ENCODE measurements around the gene TMEM256.

The TMEM256 gene

GRCh38 chr17:7408252-7408727, 4.4 kb upstream of the TMEM256 start:
- DNase-seq (ENCODE audit: low read depth in 2 of 2): no peak

GRCh38 chr17:7407485-7408251, 3.8 kb upstream of the TMEM256 start, which contains the start of gene NLGN2:
NLGN2 (plus strand) TSS chr17:7407845; CDS start chr17:7408256, 411 bp downstream.
- DNase-seq (ENCODE audit: low read depth in 2 of 2): no peak

- no peak for DNase-seq (ENCODE audit: low read depth in 2 of 2)
Measured at GRCh38 chr17:7407082-7407481, 3.2 kb upstream of the TMEM256 start.

- DNase-seq (ENCODE audit: low read depth in 2 of 2): no peak
Measured at GRCh38 chr17:7406235-7406825, 2.4 kb upstream of the TMEM256 start.

- no peak for DNase-seq (ENCODE audit: low read depth in 2 of 2)
Measured at GRCh38 chr17:7405350-7406234, 1.7 kb upstream of the TMEM256 start.

GRCh38 chr17:7404737-7405349, 946 bp upstream of the TMEM256 start:
- no peak for DNase-seq (ENCODE audit: low read depth in 2 of 2)

- no peak for DNase-seq (ENCODE audit: low read depth in 2 of 2)
Measured at GRCh38 chr17:7403727-7403976, 245 bp downstream of the TMEM256 start.

GRCh38 chr17:7403043-7403726, 712 bp downstream of the TMEM256 start:
- no peak for DNase-seq (ENCODE audit: low read depth in 2 of 2)

- no peak for DNase-seq (ENCODE audit: low read depth in 2 of 2)
Measured at GRCh38 chr17:7398612-7399011, 5.3 kb downstream of the TMEM256 start.

- no peak for DNase-seq (ENCODE audit: low read depth in 2 of 2)
Measured at GRCh38 chr17:7396147-7396546, 7.8 kb downstream of the TMEM256 start.

GRCh38 chr17:7394452-7395191, 9.3 kb downstream of the TMEM256 start, which contains the start of gene PLSCR3:
PLSCR3 (minus strand) TSS chr17:7394525; CDS start chr17:7394110, 415 bp downstream.
- DNase-seq (ENCODE audit: low read depth in 2 of 2): peak; percentile 66 to 68

GRCh38 chr17:7393613-7394451, 10.1 kb downstream of the TMEM256 start:
- peak; percentile 38 to 42 for DNase-seq (ENCODE audit: low read depth in 2 of 2)

- DNase-seq (ENCODE audit: low read depth in 2 of 2): no peak
Measured at GRCh38 chr17:7392696-7393612, 10.9 kb downstream of the TMEM256 start.

GRCh38 chr17:7391307-7391706, 12.6 kb downstream of the TMEM256 start:
- DNase-seq (ENCODE audit: low read depth in 2 of 2): no peak

- DNase-seq (ENCODE audit: low read depth in 2 of 2): no peak
Measured at GRCh38 chr17:7389924-7390910, 13.7 kb downstream of the TMEM256 start.

- DNase-seq (ENCODE audit: low read depth in 2 of 2): no peak
Measured at GRCh38 chr17:7388856-7389255, 15.0 kb downstream of the TMEM256 start.

- no peak for DNase-seq (ENCODE audit: low read depth in 2 of 2)
Measured at GRCh38 chr17:7384489-7385081, 19.3 kb downstream of the TMEM256 start.
